ENCODE data around the gene BABAM2.

The BABAM2 gene

DNA sequence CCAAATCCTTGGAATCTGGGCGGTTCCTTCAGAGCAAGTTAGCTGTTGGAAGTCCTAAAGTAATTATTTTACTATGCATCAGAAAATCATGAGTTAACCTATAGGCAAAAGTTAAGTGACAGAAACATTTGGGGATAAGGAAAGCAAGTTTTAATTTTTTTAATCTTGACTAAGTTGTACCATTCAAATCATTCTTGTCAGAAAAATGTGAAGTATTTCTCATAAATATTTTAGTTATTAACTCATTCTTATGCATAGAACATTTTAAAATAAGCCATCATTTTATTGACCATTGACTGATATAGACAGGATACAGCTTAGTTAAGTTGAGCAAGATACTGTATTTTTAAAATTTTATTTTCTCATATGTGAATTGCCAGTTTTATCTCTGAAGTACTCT is 403.9 kb downstream of the BABAM2 start:
- no peak for DNase-seq

DNA sequence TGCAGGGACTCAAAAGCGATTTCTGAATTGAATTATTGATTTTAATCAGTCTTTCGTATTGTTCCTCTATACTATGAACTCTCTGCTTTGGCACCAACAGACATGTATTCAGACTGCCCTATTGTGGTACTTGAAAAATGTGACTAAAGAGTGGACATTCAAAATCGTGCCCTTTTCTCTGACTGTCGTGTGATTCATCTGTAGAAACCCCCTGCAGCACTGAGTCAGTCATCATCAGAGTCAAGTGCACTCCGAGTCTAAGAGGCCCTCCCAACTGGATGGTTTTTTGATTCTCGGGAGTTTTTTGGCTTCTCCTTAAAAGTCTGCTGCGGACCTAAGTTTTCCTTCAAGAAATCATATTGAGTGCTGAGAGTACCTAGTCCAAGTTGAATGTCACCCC is 405.7 kb downstream of the BABAM2 start:
- DNase-seq, result no peak

DNA sequence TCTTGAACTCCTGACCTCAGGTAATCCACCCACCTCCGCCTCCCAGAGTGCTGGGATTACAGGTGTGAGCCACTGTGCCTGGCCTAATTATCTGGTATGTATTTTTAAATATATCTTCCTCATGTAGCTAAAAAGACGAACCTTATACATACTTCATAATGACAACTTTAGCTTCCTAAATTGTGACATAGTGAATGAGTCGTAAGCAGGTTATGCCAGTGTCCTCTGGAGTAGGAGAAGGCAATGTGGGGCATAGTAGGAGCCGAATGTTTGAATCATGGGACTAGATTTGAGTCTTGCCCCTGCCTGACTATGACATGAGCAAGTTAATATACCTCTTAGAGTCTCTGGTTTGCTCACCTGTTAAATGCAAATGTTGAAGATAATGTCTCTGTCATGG is 406.4 kb downstream of the BABAM2 start:
- no peak for DNase-seq

DNA sequence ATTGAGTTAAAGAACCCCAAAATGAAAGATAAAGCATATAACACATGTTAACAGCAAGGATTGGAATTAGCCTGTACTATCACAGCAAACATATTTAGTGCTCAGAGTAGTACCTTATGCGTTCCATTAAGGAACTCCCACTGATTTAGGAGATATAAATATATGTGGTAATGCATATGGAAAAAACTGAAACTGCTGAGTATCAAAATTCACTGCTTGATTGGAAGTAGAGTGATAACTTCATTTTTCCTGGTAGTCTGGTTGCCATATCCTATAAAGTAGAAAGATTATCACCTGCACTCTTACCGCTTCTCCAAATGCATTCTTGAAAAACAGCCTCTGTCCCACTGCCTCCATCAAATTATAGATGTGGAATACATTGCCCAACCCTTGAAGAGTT is 407.0 kb downstream of the BABAM2 start:
- DNase-seq, result no peak

DNA sequence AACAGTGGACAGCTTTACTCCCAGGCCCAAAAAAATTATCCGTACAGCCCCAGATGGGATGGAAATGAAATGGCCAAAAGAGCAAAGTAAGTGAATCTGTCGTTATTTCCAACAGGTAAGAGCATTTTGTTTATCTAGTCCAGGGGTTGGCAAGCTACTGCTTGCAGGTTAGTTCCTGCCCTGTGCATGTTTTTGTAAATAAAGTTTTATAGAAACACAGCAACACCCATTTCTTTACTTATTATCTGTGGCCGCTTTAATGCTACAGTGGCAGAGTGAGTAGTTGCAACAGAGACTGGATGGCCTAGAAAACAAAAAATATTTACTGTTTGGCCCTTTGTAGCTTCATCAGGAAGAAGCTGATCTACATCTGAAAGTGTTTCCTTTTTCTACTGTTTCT is 407.9 kb downstream of the BABAM2 start:
- no peak for DNase-seq

DNA sequence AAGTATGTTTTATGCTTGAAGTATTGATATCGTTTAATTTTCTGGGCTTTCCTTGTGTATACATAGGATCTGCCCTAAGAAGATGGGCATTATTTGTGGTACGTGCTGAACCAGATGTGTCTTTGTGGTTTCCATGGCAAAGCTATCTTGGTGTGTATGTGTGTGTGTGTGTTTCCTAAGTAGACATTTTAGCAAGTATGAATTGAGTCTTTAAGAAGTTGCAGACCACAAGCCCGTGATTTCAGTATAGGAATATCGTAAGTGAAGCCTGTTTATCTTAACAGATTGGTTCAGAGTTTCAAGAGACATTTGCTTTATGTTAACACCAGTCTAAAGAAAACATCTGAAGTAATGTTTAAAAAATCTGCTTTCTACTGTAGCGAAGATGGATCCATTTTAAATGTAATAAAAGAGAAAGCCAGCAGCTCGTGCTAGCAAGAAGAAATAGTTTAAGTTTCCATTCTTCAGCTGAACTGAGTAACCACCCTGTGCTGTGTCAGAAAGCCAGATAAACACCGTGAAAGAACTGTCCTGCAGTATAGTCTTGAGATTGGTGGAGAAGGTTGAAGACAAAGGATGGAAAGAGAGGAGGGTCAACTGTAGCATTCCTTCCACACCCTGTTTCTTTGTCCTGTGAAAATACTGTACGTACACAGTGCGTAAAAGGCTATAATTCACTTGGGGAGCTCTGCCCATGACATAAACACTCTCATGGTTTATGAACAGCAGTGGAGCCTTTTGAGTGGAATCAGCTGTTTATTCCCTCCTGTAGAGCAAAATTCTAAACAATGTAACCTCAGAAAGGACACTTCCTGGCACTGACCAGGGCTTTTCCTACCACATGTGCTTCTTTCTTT is 410.2 kb downstream of the BABAM2 start:
- DNase-seq, result no peak

DNA sequence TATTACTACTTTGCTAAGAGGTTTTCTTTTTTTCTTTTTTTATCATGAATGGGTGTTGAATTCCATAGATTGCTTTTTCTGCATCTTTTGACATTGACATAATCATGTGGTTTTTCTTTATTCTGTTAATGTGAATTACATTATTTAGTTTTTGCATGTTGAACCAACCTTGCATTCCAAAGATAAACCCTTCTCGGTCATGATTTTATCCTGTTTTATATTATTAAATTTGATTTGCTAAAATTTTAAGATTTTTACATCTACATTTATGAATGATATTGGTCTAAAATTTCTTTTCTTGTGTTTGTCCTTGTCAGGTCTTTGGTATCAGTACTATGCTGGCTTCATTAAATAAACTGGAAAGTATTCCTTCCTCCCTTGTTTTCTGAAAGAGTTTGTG is 414.7 kb downstream of the BABAM2 start:
- no peak for DNase-seq

DNA sequence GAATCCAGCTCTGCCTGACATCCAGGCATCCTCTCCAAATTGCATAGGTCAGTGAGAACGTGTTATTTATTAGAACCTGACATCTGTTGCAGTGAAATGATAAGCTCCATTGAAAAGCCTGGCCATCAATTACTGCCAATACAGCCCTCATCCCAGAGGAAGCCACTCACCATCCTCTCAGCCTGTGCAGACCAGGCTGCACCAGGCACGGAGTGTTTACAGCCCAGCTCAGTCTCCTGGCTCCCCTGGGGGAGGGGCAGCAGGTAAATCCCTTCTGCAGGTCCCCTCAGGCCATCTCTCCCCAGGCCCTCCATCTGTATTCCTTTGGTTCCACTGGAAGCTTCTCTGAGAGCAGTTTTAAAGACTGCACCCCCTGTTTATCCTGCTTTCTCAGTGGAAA is 419.6 kb downstream of the BABAM2 start:
- no peak for DNase-seq

DNA sequence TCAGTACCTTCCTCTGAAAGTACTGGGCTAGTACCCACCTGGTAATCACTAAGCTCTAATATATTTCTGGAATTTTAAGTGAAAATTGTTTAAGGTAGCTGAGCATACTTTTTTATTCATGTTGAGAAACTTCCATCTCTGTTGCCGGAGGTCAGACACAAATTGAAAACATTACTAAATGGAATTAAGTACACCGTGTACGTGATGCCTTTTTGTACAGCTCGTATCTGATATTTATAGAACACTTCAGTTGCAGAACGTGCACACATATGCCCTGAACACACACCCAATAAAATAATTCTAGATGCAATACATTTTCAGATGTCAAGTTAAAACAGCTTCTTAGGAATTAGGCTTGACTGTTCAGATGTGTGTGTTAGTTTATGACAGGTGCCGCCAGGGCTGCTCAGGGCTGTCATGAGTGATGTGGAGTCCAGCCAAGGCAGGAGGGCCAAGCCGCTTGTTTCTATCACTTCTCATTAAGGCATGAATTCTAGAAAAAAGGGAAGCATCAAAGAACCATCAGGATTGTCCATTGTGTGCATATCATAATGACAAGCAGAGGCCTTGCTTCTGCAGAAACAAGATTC is 421.2 kb downstream of the BABAM2 start:
- no peak for DNase-seq

DNA sequence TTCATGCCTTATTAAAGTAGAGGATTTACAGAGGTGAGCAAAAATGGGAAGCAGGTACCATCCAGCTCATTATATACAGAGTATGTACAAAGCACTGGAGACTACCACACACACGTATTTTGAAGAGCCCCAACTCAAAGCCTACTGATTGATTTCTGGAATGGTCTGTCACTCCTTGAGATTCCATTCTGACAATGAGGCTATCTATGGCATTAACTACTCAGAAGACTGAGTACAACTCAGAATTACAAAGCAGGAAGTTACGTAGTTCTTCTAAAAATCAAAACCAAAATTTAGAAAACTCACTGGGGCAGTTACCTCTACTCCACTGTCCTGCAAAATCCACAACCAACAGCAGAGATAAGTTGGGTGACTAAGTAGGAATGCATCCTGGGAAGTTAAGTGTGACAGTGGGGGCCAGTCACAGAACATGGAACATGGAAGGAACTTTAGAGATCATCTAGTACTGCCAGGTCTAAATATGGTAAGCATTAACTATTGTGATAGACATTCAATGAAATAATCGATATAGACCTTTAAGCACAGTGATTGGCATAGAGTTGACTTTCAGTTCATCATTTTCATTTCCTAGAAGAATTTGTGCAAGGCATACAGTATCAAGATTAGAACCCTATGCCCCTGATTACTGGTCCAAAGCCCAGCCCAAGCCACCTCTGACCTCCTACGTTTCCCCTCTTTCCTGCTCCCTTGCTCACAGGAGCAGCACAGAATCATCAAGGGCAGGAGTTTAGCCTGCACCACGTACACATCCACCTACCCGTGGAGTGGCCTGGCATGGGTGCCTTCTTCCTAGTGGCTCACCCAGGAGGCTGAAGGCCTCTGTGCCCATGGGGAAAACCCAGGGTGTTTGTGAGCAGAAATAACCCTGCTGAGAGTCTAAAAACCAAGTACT is 422.0 kb downstream of the BABAM2 start:
- DNase-seq, result no peak

DNA sequence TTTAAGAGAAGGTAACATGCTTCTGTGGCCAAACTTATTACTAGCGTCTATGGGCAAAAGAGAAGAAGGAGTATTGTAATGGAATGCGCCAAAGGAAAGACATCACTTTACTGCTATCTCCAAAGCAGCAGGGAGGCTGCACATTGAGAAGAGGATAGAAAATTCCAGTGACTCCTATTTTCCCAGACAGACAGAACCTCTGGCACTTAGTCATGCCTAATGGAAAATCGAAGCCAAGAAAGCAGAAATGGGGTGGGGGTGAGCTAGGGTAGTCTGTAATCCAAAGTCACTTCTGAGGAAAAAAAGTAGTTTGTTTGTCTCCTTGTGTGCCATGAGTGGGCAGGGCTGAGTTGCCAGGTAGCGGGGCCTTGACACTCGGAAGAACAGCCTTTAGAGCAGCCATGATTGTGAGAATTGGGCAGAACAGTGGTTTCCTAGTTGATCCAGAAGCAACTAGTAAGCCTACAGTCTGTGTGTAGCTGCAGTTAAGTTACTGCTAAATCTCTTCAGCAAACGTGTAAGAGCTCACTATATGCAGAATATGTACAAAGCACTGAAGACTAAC is 422.8 kb downstream of the BABAM2 start:
- DNase-seq, result no peak

DNA sequence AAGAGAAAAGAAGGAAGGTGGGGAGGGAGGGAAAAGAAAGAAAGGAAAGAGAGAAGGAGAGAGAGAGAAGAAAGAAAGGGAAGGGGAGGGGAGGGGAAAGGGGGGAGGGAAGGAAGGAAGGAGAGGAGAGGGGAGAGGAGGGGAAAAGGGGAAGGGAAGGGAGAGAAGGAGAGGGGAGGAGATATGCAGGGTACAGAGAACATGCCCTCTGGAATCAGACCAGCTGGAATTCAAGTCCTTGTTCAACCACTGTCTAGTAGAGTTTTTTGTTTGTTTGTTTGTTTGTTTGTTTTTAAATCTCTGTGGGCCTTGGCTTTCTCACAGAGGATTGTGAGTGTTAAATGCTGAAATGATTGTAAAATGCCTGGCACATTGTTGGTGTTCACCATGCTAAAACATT is 424.4 kb downstream of the BABAM2 start:
- DNase-seq, result no peak

DNA sequence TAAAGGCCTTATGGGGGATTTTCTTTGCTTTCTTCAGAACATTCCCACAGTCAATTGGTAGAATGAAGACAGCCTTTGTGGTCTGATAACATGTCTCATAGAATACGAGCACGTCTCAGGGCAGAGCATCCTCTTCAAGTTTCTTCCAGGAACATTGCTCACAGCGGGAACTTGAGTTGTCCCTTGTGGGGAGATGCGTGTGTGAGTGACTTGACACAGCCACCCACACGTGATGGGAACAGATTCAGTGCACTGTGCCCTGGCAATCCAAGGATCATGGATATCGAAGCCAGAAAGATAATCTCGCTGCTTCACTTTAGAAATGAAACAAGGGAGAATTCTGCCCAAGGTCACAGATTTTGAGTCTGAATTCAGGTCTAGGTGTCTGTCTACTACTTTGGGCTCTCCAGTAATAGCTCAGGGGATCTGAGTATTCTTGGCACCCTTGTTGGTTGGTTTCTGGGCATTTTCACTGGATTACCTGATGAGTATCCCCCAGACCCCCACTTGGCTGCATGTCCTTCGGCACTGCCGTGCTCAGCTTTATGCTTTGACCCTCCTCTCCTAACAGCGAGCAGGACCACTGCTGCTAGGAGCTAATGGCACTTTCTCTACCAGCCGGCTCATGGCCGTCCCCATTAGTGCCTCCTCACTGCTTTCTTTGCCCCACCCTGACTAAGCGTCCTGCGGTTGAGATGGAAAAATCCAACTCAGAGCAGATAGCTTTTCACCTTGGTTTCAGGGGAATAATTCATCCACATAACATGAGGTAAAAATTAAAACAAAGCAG is 426.2 kb downstream of the BABAM2 start:
- DNase-seq, result no peak

DNA sequence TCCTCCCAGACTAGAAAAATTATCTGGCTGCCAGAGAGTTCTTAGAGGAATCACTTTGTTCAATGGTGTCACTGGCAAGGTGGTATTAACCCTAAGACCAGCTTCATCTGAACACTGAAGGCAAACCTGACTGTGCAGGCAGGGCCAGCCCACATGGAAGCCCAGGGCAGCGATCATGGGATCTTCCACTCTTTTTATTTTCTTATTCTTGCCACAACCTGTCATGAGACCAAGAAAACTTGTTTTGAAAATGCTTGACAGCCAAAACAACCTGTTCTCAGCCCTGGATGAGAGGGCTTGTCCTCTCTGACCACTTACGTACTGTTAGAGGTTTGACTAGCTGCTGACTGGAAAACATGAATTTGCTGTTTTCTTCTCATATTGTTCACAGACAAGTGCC is 426.9 kb downstream of the BABAM2 start:
- no peak for DNase-seq

DNA sequence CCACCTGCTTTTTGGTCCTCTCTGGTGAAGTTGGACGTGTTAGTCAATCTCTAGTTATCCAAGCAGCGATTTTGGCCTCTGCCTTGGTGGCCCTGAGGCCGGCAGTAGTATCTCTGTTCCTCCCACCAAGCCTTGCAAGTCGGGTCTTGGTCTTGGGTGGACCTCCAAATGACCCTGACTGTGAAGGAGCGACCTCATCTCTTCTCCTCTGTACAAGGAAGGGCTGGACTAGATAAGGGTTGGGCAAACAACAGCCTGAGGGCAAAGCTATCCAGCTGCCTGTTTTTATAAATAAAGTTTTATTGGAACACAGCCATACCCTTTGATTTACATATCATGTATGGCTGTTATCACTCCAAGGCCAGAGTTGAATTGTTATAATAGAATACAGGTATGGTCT is 427.5 kb downstream of the BABAM2 start:
- DNase-seq, result no peak

DNA sequence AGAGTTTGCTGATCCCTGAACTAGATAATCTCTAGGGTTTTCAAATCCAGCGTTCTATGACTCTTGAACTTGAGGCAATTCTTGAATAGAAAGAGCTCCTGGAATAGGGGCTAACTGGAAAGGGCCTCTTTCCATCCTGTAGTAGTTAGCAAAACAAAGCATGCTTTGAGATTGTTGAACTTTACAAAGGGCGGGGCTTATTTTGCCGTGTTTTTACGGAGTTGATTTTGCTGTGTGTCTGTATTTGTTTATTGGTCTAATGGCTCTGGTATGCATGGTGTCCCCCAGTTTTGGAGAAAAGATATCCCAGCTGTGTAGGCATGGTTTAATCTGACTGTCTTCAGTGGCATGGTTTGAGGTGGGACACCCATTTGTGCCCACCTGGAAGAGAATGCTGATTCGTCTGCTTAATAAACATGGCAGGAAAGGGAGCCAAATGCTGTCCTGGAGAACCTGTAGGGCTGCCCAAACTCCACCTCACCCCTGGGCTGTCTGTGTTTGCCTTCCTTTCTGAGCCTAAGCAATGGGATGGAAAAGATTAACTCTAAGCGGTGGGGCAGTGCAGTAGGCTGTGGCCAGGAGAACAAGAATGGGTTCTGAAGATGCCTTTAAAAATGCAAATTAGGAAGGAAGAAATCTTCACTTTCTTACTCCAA is 428.1 kb downstream of the BABAM2 start:
- DNase-seq, result no peak

DNA sequence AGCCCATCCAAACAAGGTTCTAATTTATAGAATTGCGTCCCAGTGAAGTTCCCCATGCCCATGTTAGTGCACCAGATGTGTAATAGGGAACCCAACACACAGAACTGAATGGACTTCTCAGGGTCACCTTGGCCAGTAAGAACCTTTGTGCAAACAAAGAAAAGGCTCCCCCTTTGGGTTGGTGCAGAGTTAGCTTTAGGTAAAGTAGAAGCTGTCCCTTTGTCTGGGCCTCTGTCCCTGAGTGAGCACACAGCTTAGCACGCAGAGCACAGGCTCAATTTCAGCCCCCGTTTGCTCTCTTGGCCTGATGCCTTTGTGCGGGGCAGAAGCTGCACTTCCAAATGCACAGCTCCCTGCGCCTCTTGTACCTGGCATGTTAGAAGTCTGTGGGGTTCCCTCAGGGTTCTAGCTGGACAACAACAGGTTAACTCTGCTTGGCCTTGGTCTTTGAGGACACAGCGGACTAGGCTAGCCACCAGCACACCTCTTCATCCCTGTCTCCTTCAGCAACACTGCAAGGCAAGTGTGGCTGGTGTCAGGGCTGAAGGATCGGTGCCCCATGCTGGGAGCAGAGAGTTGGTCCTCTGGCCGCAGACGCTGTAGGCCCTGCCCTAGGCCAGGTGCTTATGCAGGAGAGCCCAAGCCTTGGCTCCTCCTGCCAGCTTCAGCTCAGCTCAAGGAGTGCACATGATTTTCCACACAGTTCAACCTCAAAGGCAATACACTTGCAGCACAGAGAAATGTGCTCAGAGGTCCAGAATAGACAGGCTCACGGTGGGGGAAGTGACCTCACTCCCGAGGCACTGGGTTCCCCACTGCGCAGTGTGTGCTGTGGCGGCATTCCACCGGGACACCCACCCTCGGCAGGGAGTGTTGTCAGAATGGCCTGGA is 428.8 kb downstream of the BABAM2 start:
- DNase-seq, result no peak

DNA sequence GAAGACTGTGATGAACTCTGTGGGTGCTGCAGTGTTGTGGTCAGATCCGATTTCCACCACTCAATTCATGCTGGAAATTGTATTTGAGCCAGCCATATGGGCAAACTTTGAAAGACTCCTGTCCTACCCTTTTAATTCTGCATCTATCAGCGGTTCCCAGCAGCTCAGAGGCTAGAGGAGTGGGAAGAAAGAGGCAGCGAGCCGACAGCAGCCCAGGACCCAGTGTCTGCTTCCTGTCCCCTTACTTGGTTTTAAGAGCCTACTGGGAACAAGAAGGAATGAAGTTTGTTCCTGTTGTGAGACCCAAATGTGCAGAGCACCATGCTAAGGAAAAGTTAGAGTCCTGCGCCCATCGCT is 429.5 kb downstream of the BABAM2 start:
- DNase-seq, result no peak

DNA sequence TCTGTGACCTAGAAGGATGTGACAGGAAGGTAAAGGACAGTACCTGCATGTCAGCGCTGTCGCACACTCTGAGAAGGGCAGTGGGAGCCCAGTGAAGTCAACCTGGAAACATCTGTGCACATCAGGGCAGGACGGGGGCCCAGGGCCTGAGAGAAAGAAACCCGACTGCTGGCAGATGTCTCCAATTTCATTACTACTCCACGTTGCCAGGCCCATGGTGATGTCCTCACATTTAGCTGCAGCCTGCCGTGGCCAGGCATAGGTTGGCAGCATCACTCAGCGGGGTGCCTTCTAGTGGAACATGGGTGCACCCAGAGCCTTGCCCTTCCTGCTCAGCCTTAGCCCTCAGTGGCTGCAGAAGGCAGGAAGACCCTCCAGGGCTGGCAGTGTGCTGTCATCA is 429.8 kb downstream of the BABAM2 start:
- DNase-seq, result no peak

DNA sequence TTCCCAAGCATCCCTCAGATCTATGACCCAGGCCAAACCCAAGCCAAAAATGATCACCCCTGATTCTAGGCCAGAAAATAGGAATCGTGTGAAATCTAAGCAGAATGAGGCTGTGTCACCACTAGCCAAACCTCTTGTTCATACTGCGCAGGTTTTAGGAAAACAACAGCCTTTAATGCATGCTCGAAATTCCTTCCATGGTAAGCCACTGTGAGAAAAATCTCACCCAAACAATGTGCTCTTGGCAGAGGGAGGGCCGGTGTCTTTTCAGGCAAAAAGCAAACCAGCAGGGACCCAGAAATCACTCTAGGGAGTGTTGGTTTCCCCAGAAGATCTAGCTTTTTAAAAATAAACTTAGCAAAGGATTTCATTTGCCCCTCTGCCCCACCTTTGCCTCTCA is 430.9 kb downstream of the BABAM2 start:
- no peak for DNase-seq

DNA sequence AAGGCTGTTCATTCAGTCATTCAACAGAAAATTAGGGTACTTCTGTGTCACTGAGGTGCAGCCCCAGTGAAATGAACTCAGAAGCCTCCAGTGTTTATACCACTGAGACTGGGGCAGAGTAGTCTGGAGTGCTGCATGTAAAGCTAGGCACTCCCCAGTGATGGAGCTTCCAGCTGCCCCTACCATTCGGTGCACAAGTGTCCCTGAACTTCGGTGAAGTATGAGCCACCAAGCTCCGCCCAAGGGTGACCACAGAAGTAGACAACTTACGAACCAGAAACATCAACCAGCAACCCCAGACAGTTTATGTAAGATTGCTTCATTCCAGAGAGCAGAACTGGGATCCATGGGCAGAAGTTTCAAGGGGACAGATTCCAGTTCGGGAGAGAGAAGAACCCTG is 431.5 kb downstream of the BABAM2 start:
- DNase-seq, result no peak
